ENCODE results near the gene TRABD2B. TPM values are rescaled to one million over a fixed set of nuclear protein-coding genes. Genes with fewer than 3 reads are reported as not detected.

Gene TRABD2B
- total and polyA plus RNA-seq, 2 of the 4 experiments (the other 2 are of a cell fraction): not detected

DNA sequence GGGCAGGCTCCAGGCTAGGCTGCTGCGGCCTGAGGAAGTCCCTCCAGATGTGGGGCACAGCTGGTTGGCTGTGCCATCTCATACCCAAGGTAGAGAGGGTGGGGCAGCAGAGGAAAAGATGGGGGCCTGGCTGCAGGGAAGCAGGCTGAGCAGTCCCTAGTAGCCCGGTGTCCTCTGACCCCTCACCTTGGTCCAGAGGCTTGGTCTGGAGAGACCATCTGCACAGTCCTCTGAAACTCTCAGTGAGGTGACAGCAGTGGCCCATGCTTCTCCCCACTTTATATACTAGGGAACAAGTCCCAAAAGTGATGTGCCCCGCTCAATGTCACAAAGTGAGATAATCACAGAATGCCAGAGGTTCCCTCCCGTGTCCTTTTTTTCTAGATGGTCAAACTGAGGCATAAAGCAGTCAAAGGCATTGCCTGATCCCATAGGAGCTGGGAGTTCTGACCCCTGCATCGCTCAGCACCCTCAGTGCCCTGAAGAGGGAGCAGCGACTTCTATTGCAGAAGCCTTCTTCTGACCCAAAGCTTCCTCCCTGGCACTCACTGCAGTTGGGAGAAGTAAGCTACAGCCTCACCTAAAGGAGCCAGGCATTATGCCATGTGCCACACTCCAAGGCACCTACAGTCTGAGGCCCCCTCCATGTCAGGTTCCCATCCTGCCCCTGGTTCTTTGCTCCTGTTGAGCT is 45.5 kb downstream of the TRABD2B start:
- Histone ChIP-seq H3K9me3 (ENCODE audit: control insufficient read depth, insufficient read depth, low read length) (no peaks in the 10 kb centered on the region), H3K14ac (replicated peaks; ENCODE audit: low read depth, low read length) (no peak overlapping the region), H3K36me3 (ENCODE audit: control insufficient read depth, insufficient read depth, low read length) (no peaks in the 10 kb centered on the region), H3K79me1 (ENCODE audit: low read depth in 1 of 2, low read length in 2 of 2) (no peaks in the 10 kb centered on the region), H3K27me3 (ENCODE audit: control insufficient read depth, insufficient read depth, low read length) (no peaks in the 10 kb centered on the region), H2BK15ac (ENCODE audit: low read depth, low read length) (no peak overlapping the region), H4K91ac (ENCODE audit: insufficient read depth, low read depth, low read length) (no peak overlapping the region), H3K27ac (ENCODE audit: insufficient read depth, low read length) (no peak overlapping the region), H4K5ac (ENCODE audit: low read depth, low read length) (no peak overlapping the region), H2BK120ac (ENCODE audit: low read depth, low read length) (no peak overlapping the region), H2AFZ (replicated peaks; ENCODE audit: low read length, poor library complexity) (no peak overlapping the region), H3K4ac (ENCODE audit: low read depth, low read length) (no peak overlapping the region), H2AK9ac (replicated peaks; ENCODE audit: low read depth, low read length, poor library complexity) (no peak overlapping the region), H3K18ac (ENCODE audit: low read depth, low read length) (no peak overlapping the region), H3K9ac (ENCODE audit: low read depth, low read length) (no peak overlapping the region), H2BK20ac (ENCODE audit: low read depth, low read length) (no peak overlapping the region), H4K20me1 (ENCODE audit: insufficient read depth, low read length) (no peaks in the 10 kb centered on the region), H3K4me2 (ENCODE audit: low read depth, low read length) (no peak overlapping the region), H3K9me1 (ENCODE audit: insufficient read depth, low read length) (no peaks in the 10 kb centered on the region), H4K8ac (ENCODE audit: low read depth in 2 of 2, low read length in 2 of 2) (no peak overlapping the region), H3K23ac (ENCODE audit: low read depth, low read length) (no peak overlapping the region), H3K4me1 (ENCODE audit: control insufficient read depth, insufficient read depth, low read length) (no peaks in the 10 kb centered on the region), H2BK5ac (ENCODE audit: low read depth, low read length, poor library complexity, severe bottlenecking) (no peak overlapping the region), H3K4me3 (ENCODE audit: insufficient read depth, low read depth, low read length) (no peak overlapping the region), H3K56ac (ENCODE audit: extremely low read depth, insufficient read depth, low read length) (no peak overlapping the region), H2AK5ac (ENCODE audit: low read depth, low read length) (no peak overlapping the region)
- in situ Hi-C loops (cut with MboI; ENCODE audit: low sequenced_read_pairs) (no loop called here), intact Hi-C loops (cut with micrococcal nuclease) (no loop called here), dilution Hi-C loops (cut with HindIII; ENCODE audit: low sequenced_read_pairs, unreplicated experiment) (no loop called here)
- ChIA-PET CTCF (no interaction called here), POLR2A (ENCODE audit: unreplicated experiment) (no interaction called here)
- ATAC-seq (ENCODE audit: low read depth) (no peak), DNase-seq (no peak)
- no TSS peak for BruUV-seq (replicated peaks)
- WGBS, 2 experiments (ENCODE audit: extremely low coverage in 2 of 2, insufficient read length in 1 of 2): no CpG with 5 or more reads among the region's 6 CpGs
- TF ChIP-seq MXI1 (IDR thresholded peaks at IDR 0.05; ENCODE audit: borderline replicate concordance, low read depth, low read length): no peak
- TF ChIP-seq, protein P1, sequence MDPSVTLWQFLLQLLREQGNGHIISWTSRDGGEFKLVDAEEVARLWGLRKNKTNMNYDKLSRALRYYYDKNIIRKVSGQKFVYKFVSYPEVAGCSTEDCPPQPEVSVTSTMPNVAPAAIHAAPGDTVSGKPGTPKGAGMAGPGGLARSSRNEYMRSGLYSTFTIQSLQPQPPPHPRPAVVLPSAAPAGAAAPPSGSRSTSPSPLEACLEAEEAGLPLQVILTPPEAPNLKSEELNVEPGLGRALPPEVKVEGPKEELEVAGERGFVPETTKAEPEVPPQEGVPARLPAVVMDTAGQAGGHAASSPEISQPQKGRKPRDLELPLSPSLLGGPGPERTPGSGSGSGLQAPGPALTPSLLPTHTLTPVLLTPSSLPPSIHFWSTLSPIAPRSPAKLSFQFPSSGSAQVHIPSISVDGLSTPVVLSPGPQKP (IDR thresholded peaks at IDR 0.05; ENCODE audit: borderline replicate concordance, low read depth, low read length): no peak
- no peak for TF ChIP-seq NFE2L2 (IDR thresholded peaks at IDR 0.05; ENCODE audit: low read depth, low read length)
- TF ChIP-seq CEBPB (IDR thresholded peaks at IDR 0.05; ENCODE audit: low read depth, low read length): no peak
- TF ChIP-seq BHLHE40 (IDR thresholded peaks at IDR 0.05; ENCODE audit: low read depth, low read length): no peak
- no peak for TF ChIP-seq MAZ (IDR thresholded peaks at IDR 0.05; ENCODE audit: borderline replicate concordance, low read depth, low read length)
- TF ChIP-seq RAD21 (IDR thresholded peaks at IDR 0.05; ENCODE audit: low read length): no peak
- no peak for TF ChIP-seq USF2 (IDR thresholded peaks at IDR 0.05; ENCODE audit: low read depth, low read length)
- TF ChIP-seq POLR2A (IDR thresholded peaks at IDR 0.05; ENCODE audit: low read depth, low read length): no peak
- TF ChIP-seq RCOR1 (IDR thresholded peaks at IDR 0.05; ENCODE audit: insufficient replicate concordance, low read length): no peak
- TF ChIP-seq CHD1 (IDR thresholded peaks at IDR 0.05; ENCODE audit: low read depth, low read length): no peak
- no peak for TF ChIP-seq CTCF (conservative IDR thresholded peaks at IDR 0.05; ENCODE audit: low read depth, low read length)
- no peak for TF ChIP-seq FOS (IDR thresholded peaks at IDR 0.05; ENCODE audit: low read depth, low read length)
- TF ChIP-seq MAFK (IDR thresholded peaks at IDR 0.05; ENCODE audit: low read depth, low read length): no peak
- TF ChIP-seq SMC3 (IDR thresholded peaks at IDR 0.05; ENCODE audit: low read depth, low read length): no peak
- TF ChIP-seq RFX5 (IDR thresholded peaks at IDR 0.05; ENCODE audit: low read depth, low read length): no peak
